Measurements from ENCODE around the gene KRT27.

Gene KRT27

DNA sequence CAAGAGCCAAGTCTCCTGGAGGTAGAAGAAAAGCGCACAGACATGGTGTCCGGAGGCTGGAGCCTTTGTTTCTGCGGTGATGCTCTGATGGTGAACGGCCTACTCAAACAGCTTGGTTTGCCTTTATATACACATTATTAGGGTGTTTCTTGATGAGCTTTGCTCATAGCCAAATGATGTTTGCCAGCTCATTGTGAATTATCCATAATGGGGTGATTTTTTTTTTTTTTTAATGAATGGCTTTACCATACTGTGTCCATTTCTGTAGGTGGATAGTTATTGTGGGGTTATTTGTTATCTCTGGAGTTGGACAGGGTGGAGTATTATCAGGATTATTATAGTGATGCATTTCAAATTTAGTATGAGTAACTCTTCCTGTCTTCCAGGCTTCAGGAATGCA, at the start of gene KRT27:
Gene KRT27, minus strand, starts transcription at position 101 of the 400 bp plus-strand sequence. Its CDS starts 57 bp downstream, at position 44.
- peaks cover 0 to 1% of the 10 kb centered on the region in 2 donors for H3K4me1 Mint-ChIP-seq
- H3K4me3 Mint-ChIP-seq = no peak within 1 kb of the TSS
- no peak within 1 kb of the TSS for H3K27ac Mint-ChIP-seq
- H3K27me3 Mint-ChIP-seq = peaks cover 41 to 48% of the 10 kb centered on the region in 2 donors
- ATAC-seq (replicated peaks) = no peak
- H3K9me3 Mint-ChIP-seq = no peaks in the 10 kb centered on the region
- DNase-seq = no peak
- no peaks in the 10 kb centered on the region for H3K36me3 Mint-ChIP-seq

GRCh38 chr17:40830085-40830776, 47.9 kb upstream of the KRT27 start:
- DNase-seq (no peak), ATAC-seq (replicated peaks) (no peak)
- no peak overlapping the region for H3K27ac Mint-ChIP-seq
- peaks cover 0 to 4% of the 10 kb centered on the region in 2 donors for H3K9me3 Mint-ChIP-seq
- H3K36me3 Mint-ChIP-seq = peaks cover 20 to 45% of the 10 kb centered on the region in 2 donors
- peaks cover 13% of the 10 kb centered on the region in 2 donors for H3K27me3 Mint-ChIP-seq
- no peaks in the 10 kb centered on the region for H3K4me1 Mint-ChIP-seq
- no peak overlapping the region for H3K4me3 Mint-ChIP-seq

- peaks cover 0 to 4% of the 10 kb centered on the region in 2 donors for H3K9me3 Mint-ChIP-seq
- H3K27me3 Mint-ChIP-seq = peaks cover 13% of the 10 kb centered on the region in 2 donors
- no peak for DNase-seq
- ATAC-seq (replicated peaks) = no peak
- no peak overlapping the region for H3K4me3 Mint-ChIP-seq
- H3K27ac Mint-ChIP-seq = no peak overlapping the region
- H3K36me3 Mint-ChIP-seq = peaks cover 17 to 40% of the 10 kb centered on the region in 2 donors
- peaks cover 0 to 10% of the 10 kb centered on the region in 2 donors for H3K4me1 Mint-ChIP-seq
Observed at GRCh38 chr17:40828454-40829044, 46.2 kb upstream of the KRT27 start.

GRCh38 chr17:40827746-40828453, 45.5 kb upstream of the KRT27 start:
- Mint-ChIP-seq H3K27me3 (peaks cover 13% of the 10 kb centered on the region in 2 donors), H3K9me3 (peaks cover 0 to 4% of the 10 kb centered on the region in 2 donors), H3K4me1 (peaks cover 0 to 10% of the 10 kb centered on the region in 2 donors), H3K4me3 (no peak overlapping the region), H3K27ac (no peak overlapping the region), H3K36me3 (peaks cover 17 to 37% of the 10 kb centered on the region in 2 donors)
- no peak for ATAC-seq (replicated peaks)
- no peak for DNase-seq

- H3K27ac Mint-ChIP-seq = no peak overlapping the region
- H3K36me3 Mint-ChIP-seq = peaks cover 22 to 44% of the 10 kb centered on the region in 2 donors
- peaks cover 0 to 4% of the 10 kb centered on the region in 2 donors for H3K9me3 Mint-ChIP-seq
- peaks cover 0 to 10% of the 10 kb centered on the region in 2 donors for H3K4me1 Mint-ChIP-seq
- H3K27me3 Mint-ChIP-seq = peaks cover 13 to 19% of the 10 kb centered on the region in 2 donors
- DNase-seq (no peak), ATAC-seq (replicated peaks) (no peak)
- no peak overlapping the region for H3K4me3 Mint-ChIP-seq
Observed at GRCh38 chr17:40825599-40825998, 43.2 kb upstream of the KRT27 start.

- Mint-ChIP-seq H3K36me3 (peaks cover 21 to 45% of the 10 kb centered on the region in 2 donors), H3K27ac (no peak overlapping the region), H3K9me3 (no peaks in the 10 kb centered on the region), H3K4me1 (peaks cover 6 to 16% of the 10 kb centered on the region in 2 donors), H3K27me3 (peaks cover 13 to 19% of the 10 kb centered on the region in 2 donors), H3K4me3 (no peak overlapping the region)
- ATAC-seq (replicated peaks) (no peak), DNase-seq (no peak)
Observed at GRCh38 chr17:40824015-40824832, 41.9 kb upstream of the KRT27 start.

DNA sequence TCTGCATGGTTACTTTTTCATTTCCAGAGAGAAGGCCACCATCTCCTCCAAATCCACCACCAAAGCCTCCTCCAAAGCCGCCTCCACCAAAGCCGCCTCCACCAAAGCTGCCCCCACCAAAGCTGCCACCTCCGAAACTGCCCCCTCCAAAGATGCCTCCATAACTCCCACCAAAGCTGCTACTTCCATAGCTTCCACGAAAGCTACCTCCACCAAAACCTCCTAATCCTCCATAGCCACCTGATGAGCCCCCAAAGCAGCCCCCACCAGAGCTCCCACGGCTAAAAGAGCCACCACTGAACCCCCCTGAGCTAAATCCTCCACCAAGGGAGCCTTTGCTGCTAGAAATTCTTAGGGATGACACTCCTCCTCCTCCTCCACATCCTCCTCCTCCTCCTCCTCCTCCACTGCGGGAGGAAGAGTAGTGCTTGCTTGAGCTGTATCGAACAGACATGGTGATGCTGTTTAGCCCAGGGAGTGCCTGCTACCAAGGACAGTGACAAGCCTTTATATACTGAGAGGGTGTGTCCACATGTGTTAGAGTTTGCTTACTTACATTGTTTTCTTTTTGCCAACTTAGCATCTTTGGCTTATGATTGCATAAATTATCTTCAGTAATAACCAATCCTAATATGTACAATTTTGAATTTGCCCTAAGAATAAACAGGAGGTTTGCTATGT, 39.9 kb upstream of the KRT27 start, which contains the start of gene KRT10:
Gene KRT10, minus strand, starts transcription at position 483 of the 681 bp plus-strand sequence. Its CDS starts 29 bp downstream, at position 454.
- DNase-seq (no peak), ATAC-seq (replicated peaks) (no peak)
- Mint-ChIP-seq H3K27ac (no peak within 1 kb of the TSS), H3K9me3 (peaks cover 0 to 3% of the 10 kb centered on the region in 2 donors), H3K4me3 (no peak within 1 kb of the TSS), H3K4me1 (peaks cover 10 to 20% of the 10 kb centered on the region in 2 donors), H3K36me3 (peaks cover 21 to 35% of the 10 kb centered on the region in 2 donors), H3K27me3 (peaks cover 13 to 19% of the 10 kb centered on the region in 2 donors)

GRCh38 chr17:40821536-40821935, 39.2 kb upstream of the KRT27 start:
- ATAC-seq (replicated peaks) = no peak
- H3K9me3 Mint-ChIP-seq = peaks cover 0 to 3% of the 10 kb centered on the region in 2 donors
- peaks cover 12 to 24% of the 10 kb centered on the region in 2 donors for H3K4me1 Mint-ChIP-seq
- H3K36me3 Mint-ChIP-seq = peaks cover 23 to 39% of the 10 kb centered on the region in 2 donors
- no peak overlapping the region for H3K4me3 Mint-ChIP-seq
- no peak for DNase-seq
- no peak overlapping the region for H3K27ac Mint-ChIP-seq
- H3K27me3 Mint-ChIP-seq = peaks cover 10 to 17% of the 10 kb centered on the region in 2 donors

GRCh38 chr17:40820228-40820838, 38.0 kb upstream of the KRT27 start:
- H3K27me3 Mint-ChIP-seq = peaks cover 0 to 7% of the 10 kb centered on the region in 2 donors
- ATAC-seq (replicated peaks) (no peak), DNase-seq (no peak)
- H3K36me3 Mint-ChIP-seq = peaks cover 18 to 31% of the 10 kb centered on the region in 2 donors
- peaks cover 0 to 3% of the 10 kb centered on the region in 2 donors for H3K9me3 Mint-ChIP-seq
- H3K4me3 Mint-ChIP-seq = peak overlapping the region; percentile 7 to 78
- H3K27ac Mint-ChIP-seq = no peak overlapping the region
- H3K4me1 Mint-ChIP-seq = peaks cover 12 to 24% of the 10 kb centered on the region in 2 donors

DNA sequence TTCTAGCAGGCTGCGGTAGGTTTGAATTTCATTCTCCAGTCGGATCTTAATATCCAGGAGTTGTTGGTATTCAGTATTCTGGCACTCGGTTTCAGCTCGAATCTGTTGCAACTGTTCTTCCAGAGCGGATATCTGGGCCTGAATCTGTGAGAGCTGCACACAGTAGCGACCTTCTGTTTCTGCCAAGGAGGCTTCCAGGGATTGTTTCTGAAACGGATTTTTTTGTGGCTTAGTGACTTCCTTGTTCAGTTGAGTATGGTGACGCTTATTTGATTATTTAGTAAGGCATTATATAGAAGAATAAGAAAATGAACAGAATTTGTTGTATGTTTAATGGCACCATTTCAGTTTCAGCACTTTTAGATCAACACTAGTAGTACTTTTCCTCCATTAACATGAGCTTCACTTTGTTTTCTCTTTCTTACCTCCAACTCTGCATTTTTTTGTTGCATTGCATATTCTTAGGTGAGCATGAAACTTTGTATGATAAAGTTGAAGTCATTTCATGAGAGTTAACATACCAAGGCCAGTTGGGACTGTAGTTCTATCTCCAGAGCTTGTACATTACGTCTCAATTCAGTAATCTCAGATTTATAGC, 37.3 kb upstream of the KRT27 start:
- no peak for ATAC-seq (replicated peaks)
- Mint-ChIP-seq H3K4me1 (peaks cover 12 to 24% of the 10 kb centered on the region in 2 donors), H3K36me3 (peaks cover 19 to 33% of the 10 kb centered on the region in 2 donors), H3K9me3 (peaks cover 0 to 4% of the 10 kb centered on the region in 2 donors), H3K4me3 (peak overlapping the region; percentile 78 to 85), H3K27me3 (peaks cover 3 to 9% of the 10 kb centered on the region in 2 donors), H3K27ac (peak overlapping the region; percentile 69)
- DNase-seq = no peak

- peak; percentile 80 for DNase-seq
- H3K4me3 Mint-ChIP-seq = peak overlapping the region; percentile 83 to 85
- peak; percentile 91 to 92 for ATAC-seq (replicated peaks)
- peaks cover 12 to 17% of the 10 kb centered on the region in 2 donors for H3K4me1 Mint-ChIP-seq
- H3K36me3 Mint-ChIP-seq = peaks cover 19 to 32% of the 10 kb centered on the region in 2 donors
- H3K9me3 Mint-ChIP-seq = peaks cover 0 to 5% of the 10 kb centered on the region in 2 donors
- peaks cover 10 to 16% of the 10 kb centered on the region in 2 donors for H3K27me3 Mint-ChIP-seq
- peak overlapping the region; percentile 83 for H3K27ac Mint-ChIP-seq
Observed at GRCh38 chr17:40818733-40819527, 36.6 kb upstream of the KRT27 start.

DNA sequence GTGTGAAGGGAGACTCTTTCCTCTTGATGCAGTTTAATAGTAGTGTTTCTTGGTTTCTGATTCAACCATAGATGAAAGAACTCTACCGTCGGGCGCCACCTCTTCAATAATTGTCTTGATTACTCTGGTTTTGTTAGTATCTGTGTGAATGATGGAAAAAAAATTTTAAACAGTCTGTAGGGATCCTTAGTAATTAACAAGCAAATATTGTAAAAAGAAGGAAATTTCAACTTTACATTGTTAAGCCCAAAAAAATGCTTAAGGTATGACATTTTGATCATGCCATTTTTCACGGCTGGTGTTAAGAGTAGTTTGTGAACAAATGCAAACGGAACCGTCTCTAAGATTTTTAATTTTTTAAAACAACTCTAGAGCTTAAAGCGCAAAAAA, 36.0 kb upstream of the KRT27 start:
- no peak for ATAC-seq (replicated peaks)
- Mint-ChIP-seq H3K27ac (peak overlapping the region; percentile 83), H3K9me3 (peaks cover 0 to 5% of the 10 kb centered on the region in 2 donors), H3K4me3 (peak overlapping the region; percentile 83 to 85), H3K27me3 (peaks cover 14 to 20% of the 10 kb centered on the region in 2 donors), H3K36me3 (peaks cover 18 to 32% of the 10 kb centered on the region in 2 donors), H3K4me1 (peaks cover 12 to 13% of the 10 kb centered on the region in 2 donors)
- no peak for DNase-seq
